GM18951 (cell line): ENCODE measurements around the gene UBE2U.

Source experiments
- POLR2A ChIP-seq: IDR thresholded peaks from 4 replicates; pipeline ENCODE4 v1.6.1; 2011; ENCODE audit warnings: mild to moderate bottlenecking; ENCODE audit not compliant: insufficient read length, insufficient read depth; ENCODE audit errors: extremely low read depth
- in situ Hi-C: fragments of 300-500 bp; cut with MboI; formaldehyde crosslinking; loops from one replicate; pipeline ENCODE4 v1.12.0; 2022; ENCODE audit warnings: low sequenced_read_pairs, mixed read lengths, inconsistent platforms; ENCODE audit not compliant: unreplicated experiment

UBE2U gene

DNA sequence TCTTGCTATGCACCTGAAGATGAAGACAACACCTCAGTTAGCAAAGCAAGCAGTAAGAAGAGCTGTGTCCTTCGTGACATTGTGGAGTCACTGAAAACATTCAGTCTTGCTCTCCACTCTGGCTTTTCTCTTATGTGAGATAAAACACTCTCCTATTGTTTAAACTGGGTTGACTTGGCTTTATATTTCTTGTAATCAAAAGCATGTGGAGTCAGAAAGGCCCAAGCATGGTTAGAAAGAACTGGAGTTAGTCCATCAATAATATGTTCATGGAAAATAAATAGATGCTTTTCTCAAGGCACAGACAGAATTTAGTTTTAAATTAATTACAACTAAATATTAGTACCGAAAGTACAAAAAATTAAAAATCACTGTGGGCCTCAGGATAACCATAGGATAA lies 61.7 kb downstream of the UBE2U start:
- TF ChIP-seq POLR2A = no peak
- in situ Hi-C loops = loop anchor here (25.0 kb wide), 1 partner anchor 772 kb away; no protein-coding TSS in a partner anchor

- TF ChIP-seq POLR2A = no peak
- in situ Hi-C loops = loop anchor here (25.0 kb wide), 1 partner anchor 770 kb away; no protein-coding TSS in a partner anchor
These were observed 63.6 kb downstream of the UBE2U start for GRCh38 chr1:64266991-64267390.

DNA sequence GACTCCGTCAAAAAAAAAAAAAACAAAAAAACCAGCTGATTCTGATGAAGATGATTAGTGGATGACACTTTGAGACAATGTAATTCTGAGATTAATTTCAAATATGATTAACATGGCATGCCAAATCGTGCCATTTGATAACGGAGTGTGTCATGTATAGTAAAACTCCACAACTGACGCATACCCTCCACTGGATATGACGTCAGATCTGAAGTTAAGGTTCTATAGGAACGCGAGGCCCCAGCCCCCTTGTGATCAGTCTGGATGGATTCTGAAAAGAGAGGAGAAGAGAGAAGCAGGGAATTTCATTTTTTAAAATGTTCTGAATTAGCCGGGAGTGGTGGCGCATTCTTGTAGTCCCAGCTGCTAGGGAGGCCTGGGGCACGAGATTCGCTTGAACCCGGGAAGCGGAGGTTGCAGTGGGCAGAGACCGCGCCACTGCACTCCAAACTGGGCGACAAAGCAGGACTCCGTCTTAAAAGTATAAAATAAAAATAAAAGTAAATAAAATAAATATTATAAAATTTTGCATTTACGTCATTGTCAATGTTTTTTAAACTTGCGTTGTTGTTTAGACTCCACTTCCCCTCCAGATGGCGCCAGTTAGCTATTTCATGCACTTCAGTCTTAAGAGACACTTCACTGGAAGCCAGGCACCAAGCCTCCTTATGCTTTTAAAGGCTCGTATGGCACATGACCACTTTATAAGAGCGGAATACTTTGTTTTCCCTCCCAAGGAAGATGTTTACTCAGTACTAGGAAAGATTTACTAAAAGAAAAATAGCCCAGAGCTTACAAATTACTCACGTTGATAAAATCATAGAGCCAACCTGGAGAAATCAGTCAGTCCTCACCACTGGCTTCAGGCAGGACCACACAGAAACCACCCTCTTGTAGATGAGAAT lies 65.5 kb downstream of the UBE2U start:
- TF ChIP-seq POLR2A = no peak
- in situ Hi-C loops = loop anchor here (25.0 kb wide), 1 partner anchor 768 kb away; no protein-coding TSS in a partner anchor

DNA sequence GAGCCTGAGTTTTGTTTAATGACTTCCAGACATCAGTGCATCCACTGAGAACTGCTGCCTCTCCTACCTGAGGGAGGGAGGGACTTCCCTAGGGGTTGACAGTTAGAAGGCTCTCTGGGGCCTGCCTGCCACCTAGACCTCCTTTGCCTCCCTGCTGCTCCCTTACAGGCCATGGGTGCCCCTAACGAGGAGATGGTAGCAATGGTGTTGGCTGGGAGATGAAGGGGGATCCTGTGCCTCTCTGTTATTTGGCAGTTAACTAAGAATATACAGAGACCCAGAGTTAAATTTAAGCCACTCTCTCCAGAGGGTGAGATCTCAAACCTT lies 66.1 kb downstream of the UBE2U start:
- in situ Hi-C loops = loop anchor here (25.0 kb wide), 1 partner anchor 768 kb away; no protein-coding TSS in a partner anchor
- TF ChIP-seq POLR2A = no peak

DNA sequence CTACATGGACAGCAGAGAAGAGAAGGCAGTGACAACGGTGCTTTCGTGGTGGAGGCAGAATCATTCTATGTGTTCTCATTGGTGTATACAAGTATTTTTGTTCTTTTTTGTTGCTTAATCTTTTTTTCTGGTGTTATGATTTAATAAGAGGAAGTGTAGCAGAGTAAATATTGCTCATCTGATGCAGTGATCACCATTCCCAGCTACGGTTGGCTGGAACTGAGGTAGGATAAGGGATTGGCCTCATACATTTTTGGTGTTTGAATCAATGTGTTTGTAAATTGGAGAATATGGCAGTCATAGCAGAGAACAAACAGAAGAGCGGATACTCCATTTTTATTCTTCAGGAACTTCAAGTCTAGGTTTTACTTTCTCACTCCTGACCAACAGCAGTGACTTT lies 76.6 kb downstream of the UBE2U start:
- no peak for TF ChIP-seq POLR2A
- in situ Hi-C loops = no loop called here

DNA sequence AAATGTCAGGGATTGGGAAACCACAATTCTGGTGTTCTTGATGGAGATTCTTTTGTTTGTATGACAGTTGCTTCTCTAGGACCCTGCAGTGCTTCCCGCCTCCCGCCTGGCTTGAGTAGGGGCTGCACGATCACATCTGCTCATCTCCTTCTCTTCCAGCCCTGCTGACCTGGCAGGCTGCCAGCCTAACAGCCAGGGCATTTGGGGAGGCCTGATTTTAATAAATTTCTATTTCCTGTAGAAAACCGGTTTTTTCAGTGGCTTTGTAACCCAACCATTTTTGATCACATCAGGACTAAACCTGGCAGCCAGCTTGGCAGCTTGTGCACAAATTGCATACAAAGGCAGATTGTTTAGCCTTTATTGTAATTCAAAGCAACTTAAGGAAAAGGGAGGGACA lies 78.9 kb downstream of the UBE2U start:
- in situ Hi-C loops = no loop called here
- TF ChIP-seq POLR2A = no peak

- TF ChIP-seq POLR2A = no peak
- in situ Hi-C loops = no loop called here
These were observed 83.6 kb downstream of the UBE2U start for GRCh38 chr1:64287071-64287470.

- TF ChIP-seq POLR2A = no peak
- in situ Hi-C loops = no loop called here
These were observed 87.0 kb downstream of the UBE2U start for GRCh38 chr1:64290420-64290819.

DNA sequence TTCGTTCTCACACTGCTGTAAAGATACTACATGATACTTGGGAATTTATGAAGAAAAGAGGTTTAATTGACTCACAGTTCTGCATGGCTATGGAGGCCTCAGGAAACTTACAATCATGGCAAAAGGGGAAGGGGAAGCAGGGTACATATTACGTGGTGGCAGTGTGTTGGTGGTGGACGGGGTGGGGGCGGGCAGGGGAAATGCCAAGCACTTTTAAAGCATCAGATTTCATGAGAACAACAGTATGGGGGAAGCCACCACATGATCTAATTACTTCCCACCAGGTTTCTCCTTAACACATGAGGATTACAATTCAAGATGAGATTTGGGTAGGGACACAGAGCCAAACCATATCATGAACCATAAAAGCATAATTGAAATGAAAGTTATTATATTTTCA lies 88.5 kb downstream of the UBE2U start:
- in situ Hi-C loops = no loop called here
- no peak for TF ChIP-seq POLR2A

GRCh38 chr1:64292399-64292798 lies 89.0 kb downstream of the UBE2U start:
- TF ChIP-seq POLR2A = no peak
- in situ Hi-C loops = no loop called here

GRCh38 chr1:64293820-64294219 lies 90.4 kb downstream of the UBE2U start:
- no peak for TF ChIP-seq POLR2A
- in situ Hi-C loops = no loop called here

- in situ Hi-C loops = no loop called here
- no peak for TF ChIP-seq POLR2A
These were observed 91.7 kb downstream of the UBE2U start for GRCh38 chr1:64295136-64295535.

DNA sequence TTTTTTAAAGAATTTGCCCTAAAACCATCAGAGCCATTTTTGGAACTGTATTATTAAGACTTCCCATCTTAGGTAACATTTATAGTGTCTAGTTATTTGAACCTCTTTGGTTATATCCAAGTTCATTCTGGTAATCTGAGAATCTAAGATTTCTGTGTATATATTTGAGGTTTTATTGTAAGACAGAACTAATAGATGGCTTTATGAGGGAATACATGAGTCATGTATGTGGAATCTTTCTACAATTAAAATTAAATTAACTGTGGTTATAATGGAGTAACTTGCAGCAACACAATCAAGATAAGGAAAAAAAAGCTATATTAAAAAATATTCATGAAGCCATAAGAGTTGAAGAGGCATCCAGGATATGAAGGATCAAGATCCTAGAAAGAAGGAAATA lies 92.1 kb downstream of the UBE2U start:
- in situ Hi-C loops = no loop called here
- TF ChIP-seq POLR2A = no peak

DNA sequence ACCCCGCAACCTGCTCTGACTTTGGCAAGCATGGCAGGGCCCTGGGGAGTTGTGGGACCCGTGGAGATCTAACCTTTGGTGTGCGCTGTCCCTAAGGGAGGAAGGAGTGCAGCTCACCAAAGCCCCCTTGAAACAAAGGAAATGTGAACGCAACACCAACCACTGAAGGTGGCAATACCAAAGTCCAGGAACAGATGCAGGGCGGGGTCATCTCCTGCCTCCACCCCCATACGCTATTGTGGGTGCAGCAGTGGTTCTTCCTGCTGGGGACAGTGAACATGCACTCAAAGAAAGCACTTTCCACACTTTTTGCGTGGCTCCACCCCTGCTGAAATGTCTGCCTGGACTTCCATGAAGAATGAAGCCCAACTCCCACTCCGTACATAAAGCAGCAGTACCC lies 93.0 kb downstream of the UBE2U start:
- TF ChIP-seq POLR2A = no peak
- in situ Hi-C loops = no loop called here
